ENCODE results near the gene RYR2. TPM values are rescaled to one million over a fixed set of nuclear protein-coding genes. Genes with fewer than 3 reads are reported as not detected.

The RYR2 gene
- total RNA-seq, 1 donor from 2014 or later: 0.19 TPM

- Mint-ChIP-seq H3K4me3 (ENCODE audit: low read depth) (no peak overlapping the region), H3K9me3 (ENCODE audit: low read depth) (peaks cover 5% of the 10 kb centered on the region), H3K4me1 (ENCODE audit: low read depth) (no peaks in the 10 kb centered on the region), H3K36me3 (ENCODE audit: insufficient read depth) (peaks cover 3% of the 10 kb centered on the region), H3K27ac (no peak overlapping the region), H3K27me3 (peaks cover 29% of the 10 kb centered on the region)
- no peak for DNase-seq (ENCODE audit: low spot score, unreplicated experiment)
- no peak for TF ChIP-seq CTCF (IDR thresholded peaks at IDR 0.05; ENCODE audit: unreplicated experiment)
Observed at GRCh38 chr1:237029850-237030535, 12.0 kb upstream of the RYR2 start.

- no peak for DNase-seq (ENCODE audit: low spot score, unreplicated experiment)
- no peak for TF ChIP-seq CTCF (IDR thresholded peaks at IDR 0.05; ENCODE audit: unreplicated experiment)
- Mint-ChIP-seq H3K27me3 (peaks cover 29% of the 10 kb centered on the region), H3K4me3 (ENCODE audit: low read depth) (no peak overlapping the region), H3K36me3 (ENCODE audit: insufficient read depth) (no peaks in the 10 kb centered on the region), H3K9me3 (ENCODE audit: low read depth) (no peaks in the 10 kb centered on the region), H3K4me1 (ENCODE audit: low read depth) (no peaks in the 10 kb centered on the region), H3K27ac (no peak overlapping the region)
Observed at GRCh38 chr1:237031480-237031879, 10.5 kb upstream of the RYR2 start.

GRCh38 chr1:237032029-237032428 lies 10.0 kb upstream of the RYR2 start:
- no peaks in the 10 kb centered on the region for H3K4me1 Mint-ChIP-seq (ENCODE audit: low read depth)
- DNase-seq (ENCODE audit: low spot score, unreplicated experiment): no peak
- H3K27ac Mint-ChIP-seq: no peak overlapping the region

GRCh38 chr1:237033061-237033460 lies 8.9 kb upstream of the RYR2 start:
- H3K27ac Mint-ChIP-seq: no peak overlapping the region
- no peak for DNase-seq (ENCODE audit: low spot score, unreplicated experiment)

More at GRCh38 chr1:237032029-237032428, 10.0 kb upstream of the RYR2 start:
- Mint-ChIP-seq H3K9me3 (ENCODE audit: low read depth) (no peaks in the 10 kb centered on the region), H3K4me3 (ENCODE audit: low read depth) (no peak overlapping the region), H3K27me3 (peaks cover 29% of the 10 kb centered on the region), H3K36me3 (ENCODE audit: insufficient read depth) (no peaks in the 10 kb centered on the region)
- TF ChIP-seq CTCF (IDR thresholded peaks at IDR 0.05; ENCODE audit: unreplicated experiment): no peak

GRCh38 chr1:237033804-237034203 lies 8.2 kb upstream of the RYR2 start:
- H3K4me3 Mint-ChIP-seq (ENCODE audit: low read depth): no peak overlapping the region
- no peaks in the 10 kb centered on the region for H3K9me3 Mint-ChIP-seq (ENCODE audit: low read depth)
- TF ChIP-seq CTCF (IDR thresholded peaks at IDR 0.05; ENCODE audit: unreplicated experiment): no peak
- no peaks in the 10 kb centered on the region for H3K4me1 Mint-ChIP-seq (ENCODE audit: low read depth)
- no peak overlapping the region for H3K27ac Mint-ChIP-seq
- no peaks in the 10 kb centered on the region for H3K36me3 Mint-ChIP-seq (ENCODE audit: insufficient read depth)
- H3K27me3 Mint-ChIP-seq: peaks cover 29% of the 10 kb centered on the region
- no peak for DNase-seq (ENCODE audit: low spot score, unreplicated experiment)

More at GRCh38 chr1:237033061-237033460, 8.9 kb upstream of the RYR2 start:
- Mint-ChIP-seq H3K27me3 (peaks cover 29% of the 10 kb centered on the region), H3K36me3 (ENCODE audit: insufficient read depth) (no peaks in the 10 kb centered on the region), H3K9me3 (ENCODE audit: low read depth) (no peaks in the 10 kb centered on the region), H3K4me1 (ENCODE audit: low read depth) (no peaks in the 10 kb centered on the region), H3K4me3 (ENCODE audit: low read depth) (no peak overlapping the region)
- TF ChIP-seq CTCF (IDR thresholded peaks at IDR 0.05; ENCODE audit: unreplicated experiment): no peak

Data from progenitor cell of endocrine pancreas (in vitro differentiated cells).